Muscle of arm (tissue), 12 donors: Measurements from ENCODE around the gene MYL11. TPM values are rescaled to one million over a fixed set of nuclear protein-coding genes. Genes with fewer than 3 reads are reported as not detected.

Experiments used
- DNase-seq: peaks from one replicate; pipeline ENCODE4 v3.0.0-alpha.2; 2013
- polyA plus RNA-seq, 12 donors: library from polyadenylated mRNA; unstranded; fragments of 120-200 nt; gene quantifications; one replicate each; pipeline ENCODE4 v1.2.1, GENCODE V29; 2013; ENCODE audit not compliant: insufficient read length in 12 of 12

Gene MYL11
- polyA plus RNA-seq, 12 donors, result 2,830 to 9,967 (median 7,161) TPM

DNA sequence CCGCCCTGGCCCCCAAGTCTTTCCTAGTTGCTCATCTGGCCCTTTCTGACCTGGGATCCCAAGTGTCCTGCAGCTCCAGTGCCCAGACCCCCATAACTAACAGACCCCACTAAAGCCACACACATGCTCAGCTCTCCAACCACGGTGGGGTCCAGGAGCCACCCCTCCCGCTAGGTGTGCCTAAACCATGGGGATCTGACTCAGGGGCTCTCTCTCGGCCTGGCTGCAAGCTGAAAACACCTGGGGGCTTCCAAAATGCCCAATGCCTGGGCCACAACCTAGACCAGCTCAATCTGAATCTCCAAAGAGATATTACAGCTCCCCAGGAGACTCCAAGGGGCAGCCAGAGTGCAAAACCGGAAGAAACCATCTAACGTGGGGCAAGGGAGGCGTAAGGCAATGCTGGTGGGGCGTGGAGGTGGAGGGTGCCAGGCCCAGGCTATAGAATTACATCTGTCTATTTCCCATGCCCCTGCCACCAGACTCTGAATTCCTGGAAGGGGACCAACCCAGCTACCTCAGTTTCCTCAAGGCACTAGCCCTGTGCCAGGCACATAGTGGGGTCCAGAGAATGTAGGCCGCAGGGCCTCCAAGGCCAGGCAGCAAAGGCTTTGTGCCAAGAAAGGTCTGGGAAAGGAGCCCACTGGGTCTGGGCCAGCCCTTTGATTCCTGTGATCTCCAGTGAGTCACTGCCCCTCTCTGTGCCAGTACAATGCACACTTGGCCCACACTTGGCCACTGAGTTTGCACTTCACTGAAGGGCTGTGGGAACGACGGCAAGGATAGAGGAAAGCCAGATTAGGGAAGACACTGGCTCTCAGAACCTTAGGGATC is 22.8 kb upstream of the MYL11 start:
- peak; percentile 40 for DNase-seq

DNA sequence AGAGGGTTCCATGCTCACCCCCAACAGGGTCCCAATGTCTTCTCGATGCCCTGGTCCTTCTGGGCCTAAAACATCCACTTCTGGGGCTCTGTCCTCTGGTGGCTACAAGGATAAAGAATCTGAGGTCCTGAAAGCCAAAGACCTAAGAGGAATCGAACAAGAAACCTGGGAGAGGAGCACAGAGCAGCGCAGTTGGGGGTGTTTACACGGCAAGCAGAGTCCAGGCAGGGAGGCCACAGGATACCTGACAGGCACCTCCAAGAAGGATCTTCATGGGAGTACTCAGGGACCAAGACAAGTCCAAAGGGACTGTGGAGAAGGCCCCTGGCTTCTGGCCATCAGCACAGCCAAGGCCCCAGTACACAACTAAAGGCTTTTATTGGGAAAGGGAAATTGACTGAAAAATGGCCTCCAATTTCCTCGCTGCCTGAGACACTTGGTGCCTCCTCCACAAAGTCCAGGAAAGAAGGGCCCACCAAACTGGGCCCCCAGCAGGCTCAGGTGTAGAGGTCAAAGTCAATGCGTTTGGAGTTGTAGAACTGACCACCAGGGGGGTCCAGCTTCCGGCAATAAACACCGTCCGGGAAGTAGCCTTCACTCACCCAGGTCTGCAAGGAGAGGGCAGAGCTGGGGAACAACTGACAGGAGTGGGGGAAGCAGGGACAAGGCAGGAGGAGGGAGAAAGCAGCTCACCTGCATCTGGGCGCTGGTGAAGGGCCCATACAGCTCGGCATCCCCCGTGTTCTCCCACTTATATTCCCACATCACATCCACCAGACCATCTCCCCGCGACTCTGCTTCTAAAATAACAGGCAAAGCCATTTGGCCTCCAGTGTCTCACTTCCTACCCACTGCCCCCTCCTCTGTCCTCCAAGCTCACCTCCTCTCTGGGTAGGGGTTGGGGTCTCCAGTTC is 21.9 kb upstream of the MYL11 start:
- no peak for DNase-seq

DNA sequence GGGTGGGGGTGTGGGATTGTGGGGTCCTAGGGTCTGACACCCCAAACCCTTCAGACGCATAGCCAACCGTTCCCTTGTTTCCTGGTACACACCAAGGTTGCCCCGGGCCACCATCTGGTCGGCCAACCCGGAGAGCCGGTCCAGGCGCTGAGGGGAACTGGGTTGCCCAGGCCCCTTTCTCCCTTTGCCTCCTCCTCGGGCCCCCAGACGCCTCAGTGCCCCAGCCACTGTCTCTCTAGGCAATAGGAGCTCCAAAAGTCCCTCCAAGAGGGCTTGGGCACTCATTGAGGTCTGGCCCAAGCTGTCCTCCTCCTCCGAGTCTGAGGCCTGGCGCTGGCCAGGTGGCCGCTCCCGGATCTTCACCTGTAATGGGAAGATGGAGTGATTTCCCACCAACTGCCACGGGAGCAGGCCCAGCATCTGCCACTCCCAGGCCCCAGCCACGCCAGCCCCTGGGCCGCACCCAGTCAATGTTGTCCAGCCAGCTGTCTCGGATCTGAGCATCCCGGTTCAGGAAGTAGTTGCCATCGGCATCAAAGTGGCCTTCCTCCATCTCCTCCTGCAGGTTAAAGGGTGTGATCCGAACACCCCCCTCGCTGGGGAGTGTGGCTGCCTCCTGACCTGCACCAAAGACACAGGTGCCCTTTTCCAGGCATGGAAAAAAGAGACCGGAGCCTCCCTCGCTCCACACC is 21.0 kb upstream of the MYL11 start:
- no peak for DNase-seq

DNA sequence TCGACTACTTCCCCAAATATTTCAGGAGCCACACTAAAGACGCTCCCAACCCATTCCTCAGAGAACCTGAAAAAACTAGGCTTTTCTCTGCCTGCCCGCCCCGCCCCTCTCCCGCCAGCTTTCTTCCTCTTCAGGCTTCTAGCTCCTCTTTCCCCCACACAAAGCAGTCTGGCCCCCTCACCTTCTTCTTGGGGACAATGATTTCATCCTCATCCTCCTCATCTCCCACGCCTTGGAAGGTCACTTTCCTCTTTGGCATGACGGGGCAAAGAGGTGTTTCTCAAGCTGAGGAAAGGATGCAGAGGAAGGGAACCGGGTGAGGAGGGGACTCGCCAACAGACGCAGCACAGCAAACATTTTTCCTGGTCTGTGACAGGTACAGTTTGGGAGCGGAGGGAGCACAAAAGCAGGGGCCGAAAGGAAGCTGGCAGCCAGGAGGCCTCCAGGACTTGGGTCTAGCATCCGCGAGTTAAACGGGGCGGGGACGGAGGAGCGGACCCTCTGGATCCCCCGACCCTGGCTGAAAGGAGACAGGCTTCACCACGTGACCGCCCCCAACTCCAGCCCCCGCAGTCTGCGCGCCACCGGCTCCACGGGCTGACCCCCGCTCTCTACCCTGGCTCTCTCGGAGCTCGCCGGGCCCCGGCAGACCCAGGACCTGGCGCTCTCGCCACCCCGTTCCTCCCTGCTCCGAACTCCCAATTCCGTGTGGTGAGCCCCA is 20.0 kb upstream of the MYL11 start:
- DNase-seq, result no peak

DNA sequence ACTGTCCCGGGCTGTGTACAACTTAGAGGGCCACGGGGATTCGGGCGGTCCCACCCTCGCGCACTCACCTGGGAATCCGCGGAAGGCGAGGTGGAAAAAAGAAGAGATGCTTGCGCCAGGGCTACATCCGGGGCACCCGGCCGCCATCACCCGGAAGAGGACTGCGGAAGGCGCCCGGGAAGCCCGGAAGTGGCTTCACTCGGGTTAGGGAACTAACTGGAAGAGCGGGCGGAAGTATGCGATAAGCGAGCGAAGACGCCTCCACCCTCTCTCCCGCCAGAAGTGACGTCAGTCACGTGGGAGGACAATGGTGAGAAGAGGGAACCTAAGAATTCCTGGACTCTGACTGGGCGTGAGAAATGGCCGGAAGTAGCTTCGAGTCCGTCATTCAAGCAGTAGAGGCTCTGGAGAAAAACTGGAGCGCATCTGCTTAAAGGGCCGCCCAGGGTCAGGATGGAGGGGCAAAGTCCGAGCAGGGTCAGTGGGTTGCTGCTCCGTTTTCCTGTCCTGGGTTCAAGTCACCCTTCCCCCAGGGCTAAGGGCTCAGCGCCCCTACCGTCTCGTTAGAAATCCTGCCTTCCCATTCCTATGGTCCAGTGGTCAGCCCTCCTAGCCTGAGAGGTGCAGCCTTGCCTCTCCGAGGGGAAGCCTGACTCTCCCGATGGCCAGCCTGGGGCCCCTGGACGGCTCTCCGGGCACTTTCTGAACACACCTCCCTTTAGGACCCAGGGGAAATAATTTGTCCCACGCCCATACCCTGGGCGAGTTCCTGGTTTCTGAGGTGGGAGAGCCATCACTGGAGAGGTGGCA is 19.3 kb upstream of the MYL11 start, which contains the start of gene CD2BP2:
Gene CD2BP2, minus strand, starts transcription at position 165 of the 810 bp plus-strand sequence. CDS start 627 bp downstream, outside the sequence.
- DNase-seq, result peak; percentile 100

DNA sequence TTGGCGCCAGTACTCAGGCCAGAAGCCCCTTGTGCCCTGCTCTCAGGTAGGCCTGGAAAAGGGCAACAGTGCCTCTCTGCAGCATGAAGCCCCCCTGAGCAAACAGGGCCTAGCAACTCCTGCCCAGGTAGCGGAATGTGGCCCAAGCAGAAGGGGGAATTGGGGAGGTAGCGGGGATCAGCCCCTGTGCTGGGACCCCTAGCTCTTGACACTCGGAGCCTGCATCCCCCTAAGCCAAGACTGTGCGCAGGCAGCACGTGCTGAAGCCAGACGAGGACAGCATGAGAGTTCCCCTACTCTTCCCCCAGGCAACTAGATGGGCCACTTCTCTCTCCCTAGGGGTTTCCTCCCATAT is 18.7 kb upstream of the MYL11 start:
- DNase-seq, result no peak

DNA sequence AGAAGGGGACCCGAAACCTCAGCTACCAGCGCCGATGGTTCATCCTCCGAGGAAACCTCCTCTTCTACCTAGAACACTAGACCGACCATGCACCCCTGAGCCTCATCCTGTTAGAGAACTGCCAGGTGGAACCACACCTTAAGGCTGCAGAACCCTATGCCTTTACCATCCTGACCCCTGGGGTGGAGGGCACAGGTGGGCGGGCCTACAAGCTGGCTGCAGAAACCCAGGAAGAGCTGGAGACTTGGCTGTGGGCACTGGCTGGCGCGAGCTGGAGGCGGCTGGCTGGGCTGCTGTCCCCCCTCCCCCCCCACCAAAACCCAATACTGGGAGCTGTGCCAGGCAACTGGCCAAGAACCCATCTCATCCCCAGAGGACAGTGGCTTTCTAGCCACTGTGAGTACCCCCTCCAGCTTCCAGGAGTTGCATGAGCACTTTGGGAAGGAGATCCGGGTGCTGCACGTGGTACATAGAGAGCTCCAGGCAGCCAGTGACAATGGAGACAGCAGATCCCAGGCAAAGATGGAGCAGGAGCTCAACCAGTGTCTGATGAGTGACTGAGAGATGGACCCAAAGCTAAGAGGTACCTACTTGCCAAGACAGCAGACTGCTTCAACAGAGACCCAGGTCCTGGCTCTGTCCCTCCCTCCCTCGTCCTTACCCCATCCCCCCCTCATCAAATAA is 18.1 kb upstream of the MYL11 start:
- DNase-seq, result no peak

DNA sequence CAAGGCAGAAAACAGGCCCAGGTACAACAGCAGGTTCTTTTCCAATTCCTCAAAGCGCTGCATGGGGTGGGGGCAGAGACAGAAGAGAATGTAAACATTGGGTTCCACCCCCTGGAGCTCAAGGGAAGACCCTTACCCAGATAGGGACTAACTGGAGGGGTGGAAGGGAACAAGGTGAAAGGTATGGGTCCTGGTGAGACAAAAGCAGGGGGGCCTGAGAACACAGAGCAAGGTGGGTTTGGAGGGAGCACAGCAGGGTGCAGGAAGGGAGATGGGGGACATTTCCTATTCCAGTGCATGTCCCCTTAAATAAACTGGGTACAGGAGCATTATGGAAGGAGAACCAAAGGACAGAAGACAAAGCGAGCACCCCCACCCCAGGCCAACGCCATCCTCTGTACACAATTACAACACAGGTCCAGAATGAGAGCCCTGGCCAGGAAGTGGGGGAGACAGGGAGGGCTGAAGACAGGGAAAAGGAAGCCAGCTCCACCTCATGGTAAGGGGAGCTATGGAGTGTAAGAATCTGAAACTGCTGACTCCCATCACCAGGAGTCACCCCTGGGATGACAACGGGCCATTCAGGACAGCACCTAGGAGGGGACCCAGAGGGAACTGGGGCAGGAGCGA is 17.4 kb upstream of the MYL11 start:
- no peak for DNase-seq

DNA sequence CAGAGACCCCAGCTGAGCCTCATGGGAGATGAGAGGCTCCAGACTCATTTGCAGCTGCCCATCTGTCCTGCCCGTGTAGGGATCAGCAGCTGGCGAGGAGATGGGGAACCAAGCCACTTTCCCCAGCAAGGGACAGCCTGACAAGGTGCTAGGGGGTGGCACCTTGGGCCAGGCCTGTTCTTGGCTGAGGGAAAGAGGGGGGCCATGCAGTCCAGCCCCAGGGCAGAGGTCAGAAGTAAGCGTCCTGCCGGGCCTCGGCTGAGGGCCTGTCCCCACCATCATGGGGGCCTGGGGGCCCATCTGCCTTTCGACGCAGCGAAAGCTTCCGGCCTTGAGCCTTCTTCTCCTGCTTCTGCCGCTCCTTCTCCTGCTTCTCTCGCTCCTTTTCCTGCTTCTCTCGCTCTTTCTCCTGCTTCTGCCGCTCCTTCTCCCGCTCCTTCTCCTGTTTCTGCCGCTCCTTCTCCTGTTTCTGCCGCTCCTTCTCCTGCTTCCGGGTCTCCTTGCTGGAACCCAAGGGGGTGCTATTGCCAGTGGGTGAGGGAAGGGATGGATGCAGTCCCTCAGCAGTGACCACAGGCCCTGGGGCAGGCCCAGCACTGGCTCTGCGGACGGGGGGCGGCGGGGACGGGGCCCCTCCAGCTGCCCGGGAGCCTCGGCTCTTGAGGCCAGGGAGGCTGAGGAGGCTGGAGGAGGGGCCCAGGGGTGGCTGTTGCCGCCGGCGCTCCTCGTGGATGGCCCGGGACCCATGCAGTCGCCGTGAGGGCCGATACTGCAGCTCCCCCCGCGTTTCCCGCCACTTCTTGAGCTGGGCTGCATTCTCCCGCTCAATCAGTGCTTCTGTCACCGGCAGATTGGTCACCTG is 16.7 kb upstream of the MYL11 start:
- DNase-seq, result no peak

DNA sequence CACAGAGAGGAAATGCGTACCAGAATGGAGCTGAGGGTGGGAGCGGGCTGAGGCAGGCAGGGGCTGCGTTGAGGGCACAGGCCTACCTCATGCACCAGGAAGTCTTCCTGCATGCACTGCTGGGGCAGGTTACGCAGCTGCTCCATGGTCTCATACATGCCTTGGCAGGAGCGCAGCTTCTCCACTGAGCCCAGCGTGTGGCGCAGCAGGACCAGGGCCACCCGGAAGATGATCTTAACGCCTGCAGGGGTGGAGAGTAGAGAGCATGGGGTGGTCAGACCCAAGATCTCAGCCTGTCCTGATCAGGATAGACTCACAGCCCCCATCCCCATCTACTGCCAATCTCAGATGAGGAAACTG is 16.0 kb upstream of the MYL11 start:
- no peak for DNase-seq

DNA sequence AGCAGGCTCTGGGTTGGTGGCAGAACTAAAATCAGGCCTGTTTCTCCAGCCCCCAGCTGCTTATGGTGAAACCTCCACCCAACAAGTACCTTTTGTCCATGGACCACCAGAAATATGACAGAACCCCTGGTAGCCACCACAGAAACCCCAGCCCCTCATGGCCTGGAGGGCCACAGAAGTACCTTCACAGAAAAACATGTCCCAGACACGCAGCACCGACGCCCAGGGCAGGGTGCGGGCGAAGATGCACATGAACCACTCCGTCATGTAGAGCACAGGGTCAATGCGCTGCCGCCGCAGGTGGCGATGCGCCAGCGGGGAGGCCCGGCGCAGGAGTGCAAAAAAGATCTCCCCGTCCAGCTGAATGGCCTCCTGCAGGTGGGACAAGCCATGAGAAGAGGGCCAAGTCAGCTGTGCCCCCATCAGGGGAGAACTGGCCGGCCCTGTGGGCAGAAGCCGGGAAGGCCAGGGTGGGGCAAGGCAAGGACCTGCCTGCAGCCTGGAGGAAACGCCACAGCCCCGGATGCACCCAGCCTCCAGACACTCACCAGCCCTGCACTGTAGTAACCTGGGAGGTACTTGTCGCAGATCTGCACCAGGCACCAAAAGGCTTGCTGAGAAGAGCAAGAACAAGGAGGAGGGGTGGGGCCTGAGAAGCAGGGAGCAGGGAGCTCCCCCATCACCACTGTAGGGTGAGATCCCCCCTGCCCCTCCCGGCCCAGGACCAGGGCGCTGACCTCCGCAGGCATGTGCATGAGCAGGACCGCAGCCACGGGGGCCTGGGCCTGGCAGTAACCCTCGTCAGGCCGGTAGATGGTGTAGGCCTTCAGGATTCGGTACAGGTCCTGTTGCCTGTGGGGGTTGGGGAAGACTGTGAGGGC is 15.4 kb upstream of the MYL11 start:
- DNase-seq, result no peak

DNA sequence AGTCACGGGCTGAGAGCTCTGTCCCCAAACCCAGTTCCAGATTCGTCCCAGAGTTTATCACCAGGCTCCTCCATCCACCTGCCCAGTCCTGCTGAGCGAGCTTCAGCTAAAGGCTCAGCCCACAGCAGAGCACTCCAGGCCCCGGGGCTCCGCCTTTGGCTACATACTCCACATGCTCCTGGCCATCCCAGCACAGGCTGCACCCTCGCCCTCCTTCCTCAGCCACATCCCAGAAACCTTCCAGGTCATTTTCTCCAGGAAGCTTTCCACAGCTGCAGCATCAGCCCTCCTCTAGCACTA is 14.8 kb upstream of the MYL11 start:
- no peak for DNase-seq

DNA sequence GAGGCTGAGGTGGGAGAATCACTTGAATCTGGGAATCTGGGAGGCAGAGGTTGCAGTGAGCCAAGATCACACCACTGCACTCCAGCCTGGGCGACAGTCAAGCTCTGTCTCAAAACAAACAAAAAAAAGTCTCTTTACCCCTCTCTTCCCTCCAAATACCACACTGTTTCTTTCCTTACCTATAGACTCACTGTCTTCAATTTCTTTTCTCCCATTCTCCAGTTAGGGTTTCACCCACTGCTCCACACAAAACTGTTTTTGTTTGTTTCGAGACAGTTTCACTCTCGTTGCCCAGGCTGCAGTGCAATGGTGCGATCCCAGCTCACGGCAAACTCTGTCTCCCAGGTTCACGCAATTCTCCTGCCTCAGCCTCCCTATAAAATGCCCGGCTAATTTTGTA is 13.4 kb upstream of the MYL11 start:
- no peak for DNase-seq

DNA sequence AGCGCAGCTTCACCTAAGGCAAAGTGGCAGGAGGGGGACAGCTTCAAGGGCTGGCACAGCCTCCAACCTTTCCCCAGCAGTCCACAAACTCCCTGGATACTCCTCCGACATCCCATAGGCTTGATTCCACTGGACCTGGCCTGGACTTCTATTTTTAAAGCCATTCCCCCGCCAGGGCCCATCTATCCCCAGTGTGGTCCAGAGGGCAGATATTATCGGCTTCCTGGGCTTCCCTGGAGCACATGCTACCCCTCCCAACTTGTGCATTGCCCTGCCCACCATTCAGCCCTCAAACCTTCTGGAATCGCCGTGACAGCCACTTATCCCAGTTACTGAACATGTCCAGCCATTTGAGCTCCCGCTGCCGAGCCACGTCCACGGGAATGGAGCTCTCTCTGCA is 9.4 kb upstream of the MYL11 start:
- no peak for DNase-seq

DNA sequence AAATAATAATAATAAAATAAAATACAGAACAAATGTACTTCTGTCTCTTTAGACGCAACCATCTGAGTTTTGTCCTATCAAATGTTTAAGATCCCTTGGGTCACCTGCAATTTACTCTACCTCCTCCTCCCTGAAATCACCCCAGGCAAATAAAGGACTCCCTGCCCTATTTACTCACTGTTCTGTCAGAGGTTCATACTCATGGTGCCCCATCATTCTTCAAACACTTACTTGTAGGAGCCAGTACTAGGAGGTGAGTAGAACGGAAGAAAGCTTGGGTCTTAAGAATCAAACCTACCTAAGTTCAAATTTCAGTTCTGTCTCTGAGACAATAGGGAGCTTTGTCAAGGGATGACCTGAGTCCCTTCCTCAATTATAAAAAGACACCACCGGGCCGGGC is 8.1 kb upstream of the MYL11 start:
- no peak for DNase-seq

DNA sequence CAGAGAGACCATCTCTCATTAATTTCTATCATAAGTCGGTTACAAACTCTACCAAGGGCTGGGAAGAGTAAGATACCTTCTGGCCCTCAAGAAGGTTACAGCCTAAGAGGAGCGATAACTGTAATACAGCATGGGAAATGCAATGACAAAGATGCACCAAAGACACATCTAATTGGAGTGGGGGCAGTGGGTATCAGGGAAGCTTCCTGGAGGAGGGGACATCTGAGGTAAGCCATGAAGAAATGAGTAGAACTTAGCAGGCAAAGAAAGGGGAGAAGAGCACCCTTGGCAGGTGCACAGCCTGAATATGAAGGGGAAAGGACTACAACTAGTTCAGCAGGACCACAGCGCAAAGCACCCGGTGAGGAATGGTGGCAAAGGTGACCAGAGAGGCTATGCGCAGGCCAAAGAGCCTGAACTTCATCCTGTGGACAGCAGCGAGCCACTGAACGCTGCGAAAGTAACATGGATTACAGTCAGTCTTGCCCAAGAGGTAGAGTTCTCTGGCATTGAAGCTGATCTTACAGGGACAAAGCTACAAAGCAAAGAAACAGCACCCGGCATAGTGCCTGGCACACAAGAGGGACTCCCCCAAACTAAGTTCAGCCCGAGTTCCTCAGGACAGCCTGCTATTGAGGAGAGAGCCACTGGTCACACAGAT is 7.1 kb upstream of the MYL11 start:
- no peak for DNase-seq

DNA sequence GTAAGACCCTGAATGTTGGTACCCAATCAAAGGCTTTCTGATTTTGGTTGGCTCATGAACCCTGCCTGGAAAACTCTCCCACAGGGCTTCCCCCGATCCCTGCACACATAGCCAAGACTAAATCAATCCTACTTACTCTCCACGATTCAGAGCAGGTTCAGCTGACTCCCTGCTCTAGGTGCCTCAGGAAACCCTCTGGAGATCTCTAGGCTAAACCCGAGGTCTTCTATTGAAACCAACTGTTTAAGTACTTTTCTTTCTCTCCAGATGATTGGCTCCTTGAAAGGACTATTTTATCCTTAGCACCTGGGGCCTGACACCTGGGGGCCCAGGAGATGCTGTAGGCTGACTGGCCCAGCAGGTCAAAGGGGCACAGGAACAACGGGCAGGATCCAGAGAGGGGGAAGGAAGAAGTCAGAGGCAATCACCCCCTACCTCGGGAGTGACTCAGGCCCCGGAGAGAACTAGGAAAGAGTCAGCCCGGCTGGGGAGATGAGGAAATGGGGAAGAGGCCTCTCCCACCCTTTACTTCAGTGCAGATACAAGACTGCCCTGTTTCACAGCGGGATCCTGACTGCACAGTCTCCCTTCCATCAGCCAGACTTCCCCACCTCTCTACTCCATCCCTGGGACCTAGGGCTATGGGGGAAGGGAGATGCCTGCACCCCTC is 6.3 kb upstream of the MYL11 start:
- no peak for DNase-seq
